Smooth muscle cell (in vitro differentiated cells): ENCODE data around the gene NPR1. TPM values are rescaled to one million over a fixed set of nuclear protein-coding genes. Genes with fewer than 3 reads are reported as not detected.

ENCODE experiments used
- DNase-seq: peaks from one replicate; lab custom pipeline; 2025; ENCODE audit not compliant: unreplicated experiment; lab: John Stamatoyannopoulos, UW
- H2AFZ ChIP-seq: fragments of 200-600 bp; sonication (generic); 2 replicates; pipeline ENCODE4 v1.6.0; 2016; ENCODE audit warnings: antibody characterized with exemption, low read depth, mild to moderate bottlenecking
- H3F3A ChIP-seq: fragments of 200-600 bp; sonication (generic); 2 replicates; pipeline ENCODE4 v1.6.0; 2017; ENCODE audit warnings: antibody characterized with exemption, low read depth
- H3K27ac ChIP-seq: fragments of 200-600 bp; sonication (generic); 2 replicates; pipeline ENCODE4 v1.5.1; 2016; ENCODE audit warnings: low read depth, mild to moderate bottlenecking
- H3K27me3 ChIP-seq: fragments of 200-600 bp; sonication (generic); 2 replicates; pipeline ENCODE4 v1.6.1; 2016; ENCODE audit warnings: low read depth, mild to moderate bottlenecking
- H3K36me3 ChIP-seq: fragments of 200-600 bp; sonication (generic); 2 replicates; pipeline ENCODE4 v1.5.1; 2016; ENCODE audit warnings: low read depth
- H3K4me1 ChIP-seq: fragments of 200-600 bp; sonication (generic); 2 replicates; pipeline ENCODE4 v1.5.1; 2016; ENCODE audit warnings: low read depth
- H3K4me2 ChIP-seq: fragments of 200-600 bp; sonication (generic); 2 replicates; pipeline ENCODE4 v1.6.0; 2016; ENCODE audit warnings: mild to moderate bottlenecking
- H3K4me3 ChIP-seq: fragments of 200-600 bp; sonication (generic); 2 replicates; pipeline ENCODE4 v1.5.1; 2016; ENCODE audit warnings: mild to moderate bottlenecking
- H3K79me2 ChIP-seq: fragments of 200-600 bp; sonication (generic); 2 replicates; pipeline ENCODE4 v1.6.0; 2016; ENCODE audit warnings: low read depth, mild to moderate bottlenecking
- H3K9ac ChIP-seq: fragments of 200-600 bp; sonication (generic); 2 replicates; pipeline ENCODE4 v1.6.0; 2016; ENCODE audit warnings: low read depth
- H3K9me3 ChIP-seq: fragments of 200-600 bp; sonication (generic); replicated peaks from 2 replicates; pipeline ENCODE4 v1.5.1; 2016; ENCODE audit warnings: low read depth
- H4K20me1 ChIP-seq: fragments of 200-600 bp; sonication (generic); 2 replicates; pipeline ENCODE4 v1.6.0; 2016; ENCODE audit warnings: low read depth
- CTCF ChIP-seq: fragments of 200-600 bp; sonication (generic); IDR thresholded peaks from 2 replicates; pipeline ENCODE4 v1.5.1; 2017; ENCODE audit warnings: borderline replicate concordance, mild to moderate bottlenecking, antibody characterized with exemption; ENCODE audit not compliant: insufficient read depth, poor library complexity, severe bottlenecking
- WGBS: methylation state at CpG from one replicate; pipeline ENCODE4 v1.1.7; 2016; ENCODE audit warnings: low lambda C conversion rate; 5-methylcytosine and 5-hydroxymethylcytosine counted together
- polyA plus RNA-seq: library from polyadenylated mRNA; unstranded; fragments of >200 nt; fragmentation: Nextera tagmentation; extraction: Ambion mirVana; gene quantifications from 2 replicates; pipeline ENCODE4 v1.2.1, GENCODE V29; 2016
- total RNA-seq: library from RNA; depleted of rRNA; stranded (reverse); fragments of >200 nt; gene quantifications from 2 replicates; pipeline ENCODE4 v1.2.3, GENCODE V29; 2014

Gene NPR1
- total and polyA plus RNA-seq, 2 experiments from 2014 or later = 0.24 to 0.54 TPM

- WGBS = 77% methylated on average over 2 of the region's 2 CpGs
- DNase-seq = no peak
- Histone ChIP-seq H3K27ac (no peak overlapping the region), H3K9ac (no peak overlapping the region), H3K4me3 (no peak overlapping the region), H4K20me1 (peaks cover 21% of the 10 kb centered on the region), H3F3A (peaks cover 28% of the 10 kb centered on the region), H2AFZ (no peak overlapping the region), H3K36me3 (peaks cover 20% of the 10 kb centered on the region), H3K9me3 (no peaks in the 10 kb centered on the region), H3K4me1 (no peaks in the 10 kb centered on the region), H3K4me2 (no peak overlapping the region), H3K27me3 (no peaks in the 10 kb centered on the region), H3K79me2 (peaks cover under 1% of the 10 kb centered on the region)
- TF ChIP-seq CTCF = no peak
Observed at GRCh38 chr1:153647346-153647714, 31.2 kb upstream of the NPR1 start.

- H3K27me3 ChIP-seq = no peaks in the 10 kb centered on the region
- no peaks in the 10 kb centered on the region for H3K79me2 ChIP-seq
- no peak for DNase-seq
- H3K27ac ChIP-seq = no peak overlapping the region
- peaks cover 26% of the 10 kb centered on the region for H3F3A ChIP-seq
- no peak overlapping the region for H3K9ac ChIP-seq
- peaks cover 13% of the 10 kb centered on the region for H4K20me1 ChIP-seq
- TF ChIP-seq CTCF = no peak
- no peak overlapping the region for H2AFZ ChIP-seq
- H3K4me2 ChIP-seq = no peak overlapping the region
- no peaks in the 10 kb centered on the region for H3K9me3 ChIP-seq
- H3K36me3 ChIP-seq = peaks cover 14% of the 10 kb centered on the region
- no peaks in the 10 kb centered on the region for H3K4me1 ChIP-seq
- 92% methylated on average over 10 of the region's 10 CpGs for WGBS
- no peak overlapping the region for H3K4me3 ChIP-seq
Observed at GRCh38 chr1:153648000-153648643, 30.4 kb upstream of the NPR1 start.

- Histone ChIP-seq H3K9ac (no peak overlapping the region), H3K79me2 (no peaks in the 10 kb centered on the region), H2AFZ (no peak overlapping the region), H3K4me2 (no peak overlapping the region), H3K4me3 (no peak overlapping the region), H3K4me1 (no peaks in the 10 kb centered on the region), H3F3A (peaks cover 15% of the 10 kb centered on the region), H3K27ac (no peak overlapping the region), H4K20me1 (peaks cover 1% of the 10 kb centered on the region), H3K9me3 (no peaks in the 10 kb centered on the region), H3K27me3 (no peaks in the 10 kb centered on the region), H3K36me3 (peaks cover 4% of the 10 kb centered on the region)
- WGBS = 63% methylated on average over 3 of the region's 3 CpGs
- no peak for DNase-seq
- no peak for TF ChIP-seq CTCF
Observed at GRCh38 chr1:153649137-153649862, 29.2 kb upstream of the NPR1 start.

- Histone ChIP-seq H3F3A (peaks cover 15% of the 10 kb centered on the region), H3K4me2 (no peak overlapping the region), H3K9me3 (no peaks in the 10 kb centered on the region), H3K4me1 (no peaks in the 10 kb centered on the region), H3K79me2 (no peaks in the 10 kb centered on the region), H4K20me1 (no peaks in the 10 kb centered on the region), H3K4me3 (no peak overlapping the region), H3K9ac (no peak overlapping the region), H3K27ac (no peak overlapping the region), H3K27me3 (no peaks in the 10 kb centered on the region), H2AFZ (no peak overlapping the region), H3K36me3 (peaks cover 4% of the 10 kb centered on the region)
- no peak for DNase-seq
- no peak for TF ChIP-seq CTCF
- 95% methylated on average over 2 of the region's 2 CpGs for WGBS
Observed at GRCh38 chr1:153649863-153650235, 28.6 kb upstream of the NPR1 start.
